A204.1 (cell line): ENCODE measurements around the gene APOL2.
"Not testable (repeated sequence)": the region's sequence is repeated elsewhere in the genome, so short reads cannot be mapped to it uniquely, and the experiment has no call there.

Source experiments
- FAIRE-seq: peaks from 2 replicates; lab custom pipeline; 2012; peaks lifted over from hg19 to GRCh38; lab: Jason Lieb, UNC

Gene APOL2

GRCh38 chr22:36239401-36240171 lies at the start of gene APOL2:
APOL2 (minus strand) TSS chr22:36239527; CDS start chr22:36233162, 6,365 bp downstream.
- FAIRE-seq = peak; percentile 95

- no peak for FAIRE-seq
Measured at GRCh38 chr22:36288571-36289405, 49.5 kb upstream of the APOL2 start.

GRCh38 chr22:36287881-36288515 lies 48.7 kb upstream of the APOL2 start:
- no peak for FAIRE-seq

GRCh38 chr22:36286096-36286957 lies 47.0 kb upstream of the APOL2 start:
- no peak for FAIRE-seq

GRCh38 chr22:36285545-36285944 lies 46.2 kb upstream of the APOL2 start:
- FAIRE-seq = no peak

- no peak for FAIRE-seq
Measured at GRCh38 chr22:36285017-36285416, 45.7 kb upstream of the APOL2 start.

- FAIRE-seq = no peak
Measured at GRCh38 chr22:36284171-36284571, 44.8 kb upstream of the APOL2 start.

GRCh38 chr22:36282328-36282831 lies 43.1 kb upstream of the APOL2 start:
- no peak for FAIRE-seq

GRCh38 chr22:36281781-36282327 lies 42.5 kb upstream of the APOL2 start:
- no peak for FAIRE-seq

GRCh38 chr22:36280379-36280778 lies 41.1 kb upstream of the APOL2 start:
- FAIRE-seq = no peak

GRCh38 chr22:36279219-36279666 lies 39.9 kb upstream of the APOL2 start:
- no peak for FAIRE-seq

- FAIRE-seq = no peak
Measured at GRCh38 chr22:36277482-36278291, 38.4 kb upstream of the APOL2 start.

GRCh38 chr22:36274531-36274930 lies 35.2 kb upstream of the APOL2 start:
- FAIRE-seq = no peak

GRCh38 chr22:36271951-36272350 lies 32.6 kb upstream of the APOL2 start:
- FAIRE-seq = not testable (repeated sequence)

GRCh38 chr22:36271231-36271630 lies 31.9 kb upstream of the APOL2 start:
- FAIRE-seq = not testable (repeated sequence)

GRCh38 chr22:36267896-36268485 lies 28.7 kb upstream of the APOL2 start:
- no peak for FAIRE-seq

GRCh38 chr22:36267058-36267457 lies 27.7 kb upstream of the APOL2 start:
- FAIRE-seq = no peak

GRCh38 chr22:36263886-36264664 lies 24.7 kb upstream of the APOL2 start:
- FAIRE-seq = not testable (repeated sequence)

- not testable (repeated sequence) for FAIRE-seq
Measured at GRCh38 chr22:36263216-36263673, 23.9 kb upstream of the APOL2 start.
